Measurements from ENCODE around the gene ITK.

The ITK gene

DNA sequence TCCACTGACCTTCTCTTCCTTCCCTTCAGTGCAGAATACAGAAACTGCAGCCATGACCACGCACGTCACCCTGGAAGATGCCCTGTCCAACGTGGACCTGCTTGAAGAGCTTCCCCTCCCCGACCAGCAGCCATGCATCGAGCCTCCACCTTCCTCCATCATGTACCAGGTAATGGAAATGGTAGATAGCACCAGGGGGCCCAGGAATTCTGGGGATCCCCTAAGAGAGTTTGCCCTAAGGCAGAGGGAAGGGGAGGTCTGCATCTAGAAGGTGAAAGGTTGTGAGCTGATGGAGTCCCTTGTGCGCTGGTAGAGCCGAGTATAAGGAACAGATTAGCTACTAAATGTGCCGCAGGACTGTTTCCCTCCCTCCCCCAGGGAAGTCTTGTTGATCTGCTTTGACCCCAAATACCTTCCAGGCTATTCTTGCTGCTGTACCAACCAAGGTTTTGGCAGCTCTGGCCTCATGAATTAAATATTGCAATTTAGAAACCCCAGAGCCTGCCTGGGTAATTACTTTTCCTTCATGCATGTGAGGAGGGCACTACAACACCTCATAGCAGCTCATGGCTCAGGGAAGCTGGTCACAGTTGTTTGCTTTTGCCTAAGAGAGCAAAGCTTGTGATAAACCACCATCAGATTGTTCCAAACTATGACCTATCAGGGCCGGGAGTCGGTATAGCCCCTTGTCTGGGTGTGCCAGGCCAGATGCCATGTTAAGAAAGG, 104.8 kb downstream of the ITK start:
- no peak for DNase-seq

DNA sequence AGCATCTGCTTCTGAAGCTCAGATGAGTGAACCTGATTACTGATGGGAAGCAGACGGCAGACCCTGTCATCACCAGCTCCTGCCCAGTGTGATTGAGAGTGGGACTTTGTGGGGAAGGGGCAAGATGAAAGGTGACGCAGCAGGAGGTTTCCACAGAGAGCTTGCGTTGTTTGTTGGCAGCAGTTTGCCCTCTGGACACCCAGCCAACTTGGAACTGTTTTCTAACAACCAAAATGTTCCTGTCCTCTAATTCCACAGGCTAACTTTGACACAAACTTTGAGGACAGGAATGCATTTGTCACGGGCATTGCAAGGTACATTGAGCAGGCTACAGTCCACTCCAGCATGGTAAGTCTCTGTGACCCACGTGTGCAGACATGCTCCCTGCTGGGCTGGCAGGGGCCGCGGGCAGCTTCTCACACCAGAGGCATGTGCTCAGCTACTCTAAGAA, 106.1 kb downstream of the ITK start:
- DNase-seq, result no peak

DNA sequence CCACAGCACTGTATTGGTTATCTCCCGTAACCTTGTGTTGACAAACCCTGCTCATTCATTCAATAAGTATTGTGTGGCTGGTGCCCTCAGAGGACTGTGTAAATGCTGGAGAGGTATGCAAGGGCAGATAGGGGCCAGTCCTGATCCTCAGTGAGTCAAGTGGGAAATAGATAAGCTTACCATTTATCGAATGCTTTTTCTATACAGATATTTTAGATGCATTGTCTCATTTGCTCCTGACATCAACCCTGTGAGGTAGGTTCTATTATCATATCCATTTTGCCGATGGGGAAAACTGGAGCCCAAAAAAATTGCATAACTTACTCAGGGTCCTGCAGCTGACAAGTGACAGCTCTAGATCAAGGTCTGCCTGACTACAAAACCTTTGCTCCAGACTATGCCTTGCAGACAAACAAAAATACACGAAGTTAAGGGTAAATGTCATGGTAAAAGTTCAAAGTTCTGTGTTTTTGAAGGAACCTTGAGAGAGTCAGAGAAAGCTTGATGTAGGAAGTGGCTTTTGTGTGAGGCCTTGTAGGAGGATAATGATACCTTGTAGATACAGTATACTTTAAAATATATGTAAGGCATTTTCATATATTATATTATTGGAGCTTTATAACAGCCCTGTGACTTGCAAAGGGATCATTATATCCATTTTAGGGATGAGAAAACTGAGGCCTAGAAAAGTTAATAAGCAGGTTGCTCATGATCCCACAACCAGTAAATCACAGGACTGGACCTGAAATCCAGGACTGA, 107.9 kb downstream of the ITK start:
- DNase-seq, result no peak

DNA sequence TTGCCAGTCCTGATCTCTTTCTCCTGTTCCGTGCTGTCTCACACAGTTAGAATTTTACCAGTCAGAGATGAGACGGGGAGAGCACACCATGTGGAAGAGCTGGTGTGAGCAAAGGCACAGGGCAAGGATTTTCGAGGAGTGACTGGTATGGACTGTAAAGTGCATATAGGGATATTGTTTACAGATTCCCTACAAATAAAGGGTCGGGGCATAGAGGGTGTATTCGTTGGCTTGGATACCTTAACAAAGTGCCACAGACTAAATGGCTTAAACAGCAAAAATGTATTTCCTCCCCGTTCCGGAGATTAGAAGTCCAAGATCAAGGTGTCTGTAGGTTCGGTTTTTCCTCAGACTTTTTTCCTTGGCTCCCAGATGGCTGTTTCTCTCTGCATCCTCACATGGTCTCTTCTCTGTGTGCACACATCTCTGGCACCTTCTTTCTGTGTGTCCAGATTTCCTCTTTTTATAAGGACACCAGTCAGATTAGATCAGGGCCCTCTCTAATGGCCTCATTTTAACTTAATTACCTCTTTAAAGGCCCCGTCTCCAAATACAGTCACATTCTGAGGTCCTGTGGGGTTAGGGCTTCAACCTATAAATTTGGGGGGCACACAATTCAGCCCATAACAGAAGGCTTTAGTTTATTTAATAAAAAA, 108.7 kb downstream of the ITK start:
- DNase-seq, result no peak

DNA sequence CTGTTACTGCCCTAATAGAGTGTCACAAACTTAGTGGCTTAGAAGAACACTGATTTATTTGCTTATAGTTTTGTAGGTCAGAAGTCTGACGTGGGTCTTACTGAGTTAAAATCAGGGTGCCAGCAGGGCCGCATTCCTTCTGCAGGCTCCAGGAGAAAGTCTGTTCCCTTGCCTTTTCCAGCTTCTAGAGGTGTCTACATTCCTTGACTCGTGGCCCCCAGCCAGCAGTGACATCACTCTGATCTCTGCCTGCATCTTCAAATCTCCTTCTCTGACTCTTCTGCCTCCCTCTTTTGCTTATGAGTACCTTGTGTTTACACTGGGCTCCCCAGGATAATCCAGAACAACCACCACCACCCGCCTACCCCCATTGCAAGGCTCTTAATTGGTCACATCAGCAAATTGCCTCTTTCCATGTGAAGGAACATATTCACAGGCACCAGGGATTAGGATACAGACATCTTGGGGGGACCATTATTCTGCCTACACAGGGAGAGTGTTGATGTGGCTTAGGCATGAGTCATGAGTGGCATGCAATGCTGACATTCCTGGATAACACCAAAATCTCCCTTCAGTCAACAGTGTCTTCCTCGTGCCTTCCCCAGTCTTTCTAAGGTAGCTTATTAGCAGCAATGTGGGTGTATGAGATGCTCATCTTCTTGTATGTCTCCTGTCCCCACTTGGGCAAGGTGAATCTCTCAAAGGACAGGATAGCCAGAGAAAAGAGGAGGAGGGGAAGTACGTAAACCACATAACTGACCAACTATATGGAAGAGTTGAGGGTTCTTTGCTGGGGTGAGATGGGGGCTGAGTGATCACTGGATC, 109.7 kb downstream of the ITK start:
- no peak for DNase-seq

DNA sequence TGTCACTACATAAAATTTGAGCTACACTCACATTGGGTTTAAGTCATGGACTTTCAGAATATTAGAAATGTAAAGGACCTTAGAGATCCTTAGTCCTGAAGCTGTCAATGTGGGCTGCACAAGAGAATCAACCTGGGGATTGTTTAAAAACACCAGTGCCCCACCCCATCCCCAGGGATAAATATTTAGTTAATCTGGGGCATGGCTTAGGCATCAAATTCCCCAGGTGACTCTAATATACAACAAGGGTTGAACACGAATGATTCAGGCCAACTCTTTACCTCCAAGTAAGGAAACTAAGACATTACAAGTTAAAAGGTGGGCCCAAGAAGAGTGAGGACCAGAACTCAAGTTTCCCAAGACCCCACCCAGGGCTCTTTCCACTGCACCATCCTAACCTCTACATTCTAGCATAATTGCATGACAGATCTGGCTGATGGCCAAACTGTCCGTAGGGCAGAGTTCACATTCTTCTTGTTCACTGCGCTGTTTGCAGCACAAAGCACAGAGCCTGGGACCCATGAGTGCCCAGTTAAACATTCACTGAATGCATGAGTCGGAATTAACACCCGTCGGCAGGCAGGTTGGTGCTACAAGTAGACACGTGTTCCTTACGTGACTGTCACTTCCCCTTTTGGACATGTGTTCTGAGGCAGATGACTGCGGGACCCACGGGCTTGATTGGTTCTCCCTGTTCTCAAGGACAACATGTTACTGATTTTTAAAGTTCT, 110.5 kb downstream of the ITK start:
- no peak for DNase-seq

DNA sequence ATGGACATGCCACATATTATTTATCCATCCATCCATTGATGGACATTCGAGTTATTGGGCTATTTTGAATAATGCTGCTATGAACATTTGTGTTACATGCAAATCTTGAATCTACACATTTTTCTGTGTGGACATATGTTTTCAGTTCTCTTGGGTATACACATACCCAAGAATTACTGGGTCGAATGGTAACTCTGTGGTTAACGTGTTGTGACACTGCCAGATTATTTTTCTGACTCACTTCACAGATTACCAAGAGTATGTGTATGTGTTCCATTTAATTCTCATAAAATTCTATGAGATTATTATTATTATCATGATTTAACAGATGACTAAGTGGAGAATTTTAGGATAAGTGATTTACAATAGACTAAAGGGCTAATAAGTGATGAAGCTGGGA, 112.0 kb downstream of the ITK start:
- DNase-seq, result no peak

DNA sequence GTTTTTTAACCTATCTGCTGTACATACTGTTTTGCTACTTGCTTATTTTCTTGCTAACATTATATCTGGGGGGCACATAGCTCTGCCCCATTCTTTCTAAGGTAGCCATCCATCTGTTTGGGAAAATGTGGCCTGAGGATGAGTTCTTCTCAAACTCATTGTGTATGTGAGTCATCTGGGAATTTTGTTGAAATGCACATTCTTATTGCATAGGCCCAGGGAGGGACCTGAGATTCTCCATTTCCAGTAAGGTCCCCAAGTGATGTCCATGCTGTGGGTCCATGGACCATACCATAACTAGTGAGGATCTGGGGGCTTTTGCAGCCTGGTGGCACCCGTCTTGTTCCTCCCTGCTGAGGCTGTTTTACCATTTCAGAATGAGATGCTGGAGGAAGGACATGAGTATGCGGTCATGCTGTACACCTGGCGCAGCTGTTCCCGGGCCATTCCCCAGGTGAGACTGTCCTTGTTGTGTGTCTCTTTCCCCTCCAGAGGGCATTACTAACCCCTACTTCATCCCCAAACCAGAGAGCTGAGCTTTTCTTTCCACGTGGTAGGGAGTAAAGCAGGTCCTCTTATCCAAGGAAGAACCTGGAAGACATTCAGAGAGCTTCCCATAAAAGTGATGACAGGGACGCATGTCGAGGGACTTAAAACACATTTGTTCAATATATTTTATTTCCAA, 113.9 kb downstream of the ITK start:
- no peak for DNase-seq

DNA sequence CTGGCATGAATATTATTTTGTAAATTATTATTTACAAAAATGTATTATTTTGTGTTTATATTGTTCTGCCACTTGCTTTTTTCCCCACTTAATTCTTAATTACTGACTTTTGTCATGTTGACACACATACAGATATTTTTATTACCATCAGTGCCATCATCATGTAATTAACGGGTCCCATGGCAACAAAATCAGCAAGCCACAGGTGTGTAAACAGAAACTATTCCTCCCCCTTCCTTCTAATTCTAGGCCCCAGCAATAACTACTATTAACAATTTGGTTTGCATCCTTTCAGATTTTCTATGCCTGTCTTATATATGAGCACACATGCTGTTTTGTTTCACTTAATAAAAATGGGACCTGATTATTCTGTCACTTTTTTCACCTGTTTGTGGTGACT, 114.6 kb downstream of the ITK start:
- peak; percentile 49 for DNase-seq

DNA sequence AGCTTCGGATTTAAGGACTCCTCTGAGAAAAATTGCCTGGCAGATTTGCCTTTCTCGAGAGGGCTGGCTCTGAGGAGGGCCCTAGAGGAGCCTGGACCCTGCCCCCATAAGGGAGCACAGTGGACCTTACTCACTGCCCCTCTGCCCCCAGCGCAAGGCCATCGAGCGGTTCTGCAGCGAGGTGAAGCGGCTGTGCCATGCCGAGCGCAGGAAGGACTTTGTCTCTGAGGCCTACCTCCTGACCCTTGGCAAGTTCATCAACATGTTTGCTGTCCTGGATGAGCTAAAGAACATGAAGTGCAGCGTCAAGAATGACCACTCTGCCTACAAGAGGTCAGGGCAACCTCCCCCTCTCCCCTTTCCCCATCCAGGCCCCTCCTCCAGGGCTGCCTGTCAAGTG, 119.9 kb downstream of the ITK start:
- DNase-seq, result no peak

DNA sequence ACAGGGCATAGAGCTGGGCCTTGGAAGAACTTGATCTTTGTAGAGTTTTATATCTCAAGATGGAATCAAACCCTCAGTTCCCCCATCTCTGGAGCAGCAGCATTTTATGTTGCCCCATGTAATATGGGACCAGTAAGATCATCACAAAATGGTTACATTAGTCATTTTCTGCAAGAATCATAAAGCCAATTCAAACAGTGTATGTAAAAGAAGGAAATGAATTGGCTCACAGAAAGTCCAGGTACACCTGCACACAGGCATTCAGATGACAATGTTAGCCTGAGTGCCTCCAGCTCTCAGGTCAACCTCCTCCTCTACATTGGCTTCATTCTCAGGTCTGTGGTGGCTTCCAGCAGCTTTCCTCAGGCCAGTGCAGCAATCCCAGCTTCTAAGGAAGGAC, 120.4 kb downstream of the ITK start:
- DNase-seq, result no peak

DNA sequence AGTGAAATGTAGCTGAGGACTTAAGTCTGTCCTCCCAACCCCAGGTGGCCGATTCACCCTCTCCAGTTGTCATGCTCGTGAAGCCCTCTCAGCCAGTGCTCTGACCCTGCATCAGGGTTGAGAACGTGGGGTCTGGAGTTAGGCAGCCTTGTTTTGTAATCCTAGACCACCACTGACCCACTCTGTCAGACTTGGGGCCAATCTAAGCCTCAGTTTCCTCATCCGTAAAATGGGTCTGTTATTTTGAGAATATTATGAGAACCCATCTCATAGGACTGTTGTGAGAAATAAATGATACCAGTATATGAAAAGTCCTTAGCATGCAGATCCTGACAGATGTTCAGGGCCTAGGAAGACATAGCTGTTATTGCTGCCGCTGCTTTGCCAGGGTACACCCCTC, 122.4 kb downstream of the ITK start:
- DNase-seq, result no peak

DNA sequence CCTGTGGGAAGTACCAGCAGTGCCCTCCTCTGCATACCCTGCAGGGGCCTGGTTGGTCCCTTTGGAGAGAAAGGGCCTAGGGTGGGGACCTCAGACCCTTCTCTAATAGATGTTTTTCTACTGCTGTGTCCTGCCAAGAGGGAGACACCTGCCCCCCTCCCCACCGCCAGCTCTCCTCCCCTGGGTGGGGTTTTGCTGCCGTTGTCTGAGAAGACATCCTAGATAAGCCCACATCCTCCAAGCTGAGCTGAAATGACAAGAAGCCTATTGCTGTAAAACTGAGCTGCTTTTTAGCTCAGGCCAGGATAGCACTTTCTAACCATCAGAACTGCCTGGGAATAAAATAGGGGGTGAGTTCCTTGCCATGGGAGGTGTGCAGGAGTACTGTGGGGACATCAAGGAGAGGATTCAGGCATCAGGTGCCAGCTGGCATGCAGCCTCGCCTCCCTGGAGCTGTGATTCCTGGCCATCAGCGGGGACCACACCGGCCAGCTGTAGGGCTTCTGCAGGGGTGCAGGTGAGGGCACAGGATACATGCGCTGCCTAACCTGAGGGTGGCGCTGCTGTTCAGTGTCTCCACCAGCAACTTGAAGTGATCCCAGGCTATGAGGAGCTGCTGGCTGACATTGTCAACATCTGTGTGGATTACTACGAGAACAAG, 123.2 kb downstream of the ITK start:
- DNase-seq, result no peak

All from NCI-H2029 treated with DMSO at 0.1 percent for 48 hours (cell line).